Measurements from ENCODE around the gene NCKAP5.

NCKAP5 gene

DNA sequence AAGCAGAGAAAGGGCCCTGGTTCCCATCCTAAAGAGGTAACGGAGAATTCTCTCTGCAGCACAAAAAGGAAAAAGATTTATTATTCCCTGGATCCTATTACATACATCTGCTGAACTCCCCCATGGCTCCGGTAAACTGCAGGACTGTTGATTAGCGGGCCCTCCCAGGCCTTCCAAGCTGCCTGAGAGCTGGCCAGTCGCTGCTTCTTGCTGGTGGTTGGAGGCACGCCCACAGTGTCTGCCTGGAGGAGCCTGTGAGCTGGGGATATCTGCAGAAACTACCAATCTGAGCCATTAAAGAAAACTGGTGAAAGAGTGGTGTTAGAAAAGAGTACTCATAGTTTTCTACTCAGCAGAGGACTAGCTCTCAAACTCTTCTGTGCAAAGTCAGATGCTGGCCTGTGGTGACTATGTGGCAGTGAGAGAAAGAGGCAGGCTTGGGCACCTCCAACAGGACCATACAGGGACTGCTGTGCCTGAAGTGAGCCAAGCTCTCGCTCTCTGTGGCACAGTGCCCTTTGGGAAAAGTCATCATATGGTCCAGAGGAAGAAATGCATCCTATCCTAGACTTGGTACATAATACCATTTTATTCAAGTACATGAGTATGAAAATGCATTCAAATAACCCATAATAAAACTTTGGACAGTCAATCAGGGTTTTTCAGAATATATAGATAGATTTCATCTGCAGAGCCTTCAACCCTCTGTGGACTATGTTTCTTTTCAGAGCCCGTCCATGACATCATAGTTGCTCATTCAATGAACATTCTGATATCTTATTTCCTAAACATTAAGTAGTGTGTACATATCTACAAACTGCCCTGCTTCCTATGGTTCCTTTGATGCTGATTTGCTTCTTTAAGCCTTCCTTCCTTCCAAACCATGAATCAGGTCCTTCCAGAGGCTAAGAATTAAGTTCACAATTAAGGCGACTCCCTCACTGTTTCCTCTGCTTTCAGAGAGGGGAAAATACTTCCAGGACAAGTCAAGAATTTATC is 656.2 kb downstream of the NCKAP5 start:
- H3K9me3 ChIP-seq (ENCODE audit: severe bottlenecking), result no peaks in the 10 kb centered on the region
- H3K27me3 ChIP-seq (ENCODE audit: insufficient read depth, poor library complexity, severe bottlenecking), result no peaks in the 10 kb centered on the region
- H3K36me3 ChIP-seq (ENCODE audit: low read depth), result no peaks in the 10 kb centered on the region
- DNase-seq (ENCODE audit: low spot score), result no peak
- H3K27ac ChIP-seq (ENCODE audit: poor library complexity, severe bottlenecking), result no peak overlapping the region
- no peak for TF ChIP-seq CTCF (IDR thresholded peaks at IDR 0.05; ENCODE audit: poor library complexity, severe bottlenecking)
- H3K4me1 ChIP-seq (ENCODE audit: insufficient read depth, poor library complexity, severe bottlenecking), result no peaks in the 10 kb centered on the region
- ATAC-seq (ENCODE audit: low read depth), result no peak
- no peak overlapping the region for H3K4me3 ChIP-seq (ENCODE audit: severe bottlenecking)

- Histone ChIP-seq H3K36me3 (ENCODE audit: low read depth) (no peaks in the 10 kb centered on the region), H3K9me3 (ENCODE audit: severe bottlenecking) (no peaks in the 10 kb centered on the region), H3K4me3 (ENCODE audit: severe bottlenecking) (no peak overlapping the region), H3K27ac (ENCODE audit: poor library complexity, severe bottlenecking) (no peak overlapping the region), H3K4me1 (ENCODE audit: insufficient read depth, poor library complexity, severe bottlenecking) (no peaks in the 10 kb centered on the region), H3K27me3 (ENCODE audit: insufficient read depth, poor library complexity, severe bottlenecking) (no peaks in the 10 kb centered on the region)
- TF ChIP-seq CTCF (IDR thresholded peaks at IDR 0.05; ENCODE audit: poor library complexity, severe bottlenecking), result no peak
- no peak for DNase-seq (ENCODE audit: low spot score)
- no peak for ATAC-seq (ENCODE audit: low read depth)
Observed at GRCh38 chr2:132910432-132910831, 657.8 kb downstream of the NCKAP5 start.

DNA sequence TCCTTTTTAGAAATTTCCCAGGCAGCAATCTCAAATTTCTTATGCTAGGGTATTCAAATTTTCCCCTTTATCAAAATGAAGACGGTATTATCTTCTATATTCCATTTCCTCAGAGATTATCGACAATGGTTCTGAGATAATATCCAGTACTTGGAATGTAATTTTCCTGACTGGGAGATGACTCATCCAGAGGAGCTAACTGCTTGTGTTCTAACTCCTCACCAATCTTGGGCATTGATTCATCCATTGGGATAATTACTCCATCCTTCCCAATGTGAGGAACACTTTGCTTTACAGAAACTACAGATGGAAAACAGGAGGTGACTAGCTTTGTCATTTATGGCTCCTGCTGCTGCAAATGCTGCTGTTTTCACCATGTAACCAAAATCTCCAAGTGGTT is 658.8 kb downstream of the NCKAP5 start:
- no peak overlapping the region for H3K4me3 ChIP-seq (ENCODE audit: severe bottlenecking)
- no peaks in the 10 kb centered on the region for H3K9me3 ChIP-seq (ENCODE audit: severe bottlenecking)
- no peaks in the 10 kb centered on the region for H3K4me1 ChIP-seq (ENCODE audit: insufficient read depth, poor library complexity, severe bottlenecking)
- TF ChIP-seq CTCF (IDR thresholded peaks at IDR 0.05; ENCODE audit: poor library complexity, severe bottlenecking), result no peak
- H3K27me3 ChIP-seq (ENCODE audit: insufficient read depth, poor library complexity, severe bottlenecking), result no peaks in the 10 kb centered on the region
- no peak overlapping the region for H3K27ac ChIP-seq (ENCODE audit: poor library complexity, severe bottlenecking)
- ATAC-seq (ENCODE audit: low read depth) (no peak), DNase-seq (ENCODE audit: low spot score) (no peak)
- H3K36me3 ChIP-seq (ENCODE audit: low read depth), result no peaks in the 10 kb centered on the region

DNA sequence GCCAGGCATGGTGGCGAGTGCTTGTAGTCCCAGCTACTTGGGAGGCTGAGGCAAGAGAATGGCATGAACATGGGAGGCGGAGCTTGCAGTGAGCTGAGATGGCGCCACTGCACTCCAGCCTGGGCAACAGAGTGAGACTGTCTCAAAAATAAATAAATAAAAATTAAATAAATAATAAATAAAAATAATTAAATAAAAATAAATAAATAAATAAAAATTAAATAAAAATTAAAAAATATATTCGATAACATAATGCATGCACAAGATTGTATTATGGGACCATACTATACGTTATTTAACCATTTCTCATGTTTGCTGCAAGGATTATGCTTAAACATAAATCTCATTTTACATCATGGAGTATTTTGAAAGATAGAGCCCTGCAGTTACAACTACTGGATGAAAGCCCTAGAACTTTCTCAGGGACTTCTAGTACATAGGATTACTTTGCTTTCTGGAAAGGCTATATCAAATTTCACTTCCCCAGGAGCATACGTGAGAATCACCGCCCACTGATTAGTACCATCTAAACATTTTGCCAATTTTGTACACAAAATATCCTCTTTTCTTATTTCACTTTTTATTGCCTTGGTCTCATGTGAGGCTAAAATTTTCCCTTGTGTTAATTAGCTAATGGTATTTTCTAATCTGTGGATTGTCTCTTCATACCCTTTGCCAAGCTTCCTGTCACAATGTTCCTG is 664.0 kb downstream of the NCKAP5 start:
- TF ChIP-seq CTCF (IDR thresholded peaks at IDR 0.05; ENCODE audit: poor library complexity, severe bottlenecking), result no peak
- ATAC-seq (ENCODE audit: low read depth) (no peak), DNase-seq (ENCODE audit: low spot score) (no peak)
- Histone ChIP-seq H3K27ac (ENCODE audit: poor library complexity, severe bottlenecking) (no peak overlapping the region), H3K9me3 (ENCODE audit: severe bottlenecking) (no peaks in the 10 kb centered on the region), H3K27me3 (ENCODE audit: insufficient read depth, poor library complexity, severe bottlenecking) (no peaks in the 10 kb centered on the region), H3K4me1 (ENCODE audit: insufficient read depth, poor library complexity, severe bottlenecking) (no peaks in the 10 kb centered on the region), H3K4me3 (ENCODE audit: severe bottlenecking) (no peak overlapping the region), H3K36me3 (ENCODE audit: low read depth) (no peaks in the 10 kb centered on the region)

Data from RWPE2 (cell line).